ENCODE results near the gene LAMB4. TPM values are rescaled to one million over a fixed set of nuclear protein-coding genes. Genes with fewer than 3 reads are reported as not detected.

LAMB4 gene
- total RNA-seq, 1 donor from 2014 or later, result 1.1 TPM

GRCh38 chr7:108046952-108047506 is 83.1 kb downstream of the LAMB4 start:
- no peaks in the 10 kb centered on the region for H3K4me1 Mint-ChIP-seq (ENCODE audit: unreplicated experiment)
- no peaks in the 10 kb centered on the region for H3K36me3 Mint-ChIP-seq (ENCODE audit: low read depth, unreplicated experiment)
- H3K27me3 Mint-ChIP-seq (ENCODE audit: unreplicated experiment), result no peaks in the 10 kb centered on the region
- TF ChIP-seq CTCF (IDR thresholded peaks at IDR 0.05; ENCODE audit: unreplicated experiment), result no peak
- H3K4me3 Mint-ChIP-seq (ENCODE audit: unreplicated experiment), result no peak overlapping the region
- no peaks in the 10 kb centered on the region for H3K9me3 Mint-ChIP-seq (ENCODE audit: unreplicated experiment)
- no peak overlapping the region for H3K27ac Mint-ChIP-seq (ENCODE audit: unreplicated experiment)
- no peak for DNase-seq (ENCODE audit: low spot score)

DNA sequence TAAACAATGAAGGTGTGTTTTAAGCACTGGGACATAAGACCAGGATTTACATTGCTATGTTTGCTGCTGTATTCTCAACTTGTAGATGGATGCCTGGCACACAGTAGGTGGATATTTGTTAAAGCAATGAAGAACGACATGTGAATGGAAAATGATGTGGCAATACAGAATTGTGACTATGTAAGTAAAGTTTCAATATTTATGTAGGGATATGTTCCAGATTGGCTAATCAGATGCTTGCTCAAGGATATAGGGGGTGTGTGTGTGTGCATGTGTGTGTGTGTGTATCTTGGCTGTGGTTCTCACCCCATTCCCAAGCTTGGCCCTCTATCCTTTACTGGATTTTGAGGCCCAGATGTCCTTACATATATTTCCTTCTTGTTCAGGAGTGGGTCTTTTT is 84.5 kb downstream of the LAMB4 start:
- no peak overlapping the region for H3K27ac Mint-ChIP-seq (ENCODE audit: unreplicated experiment)
- no peaks in the 10 kb centered on the region for H3K4me1 Mint-ChIP-seq (ENCODE audit: unreplicated experiment)
- no peak for DNase-seq (ENCODE audit: low spot score)
- H3K36me3 Mint-ChIP-seq (ENCODE audit: low read depth, unreplicated experiment), result no peaks in the 10 kb centered on the region
- H3K9me3 Mint-ChIP-seq (ENCODE audit: unreplicated experiment), result no peaks in the 10 kb centered on the region
- no peak overlapping the region for H3K4me3 Mint-ChIP-seq (ENCODE audit: unreplicated experiment)
- TF ChIP-seq CTCF (IDR thresholded peaks at IDR 0.05; ENCODE audit: unreplicated experiment), result no peak
- H3K27me3 Mint-ChIP-seq (ENCODE audit: unreplicated experiment), result no peaks in the 10 kb centered on the region

DNA sequence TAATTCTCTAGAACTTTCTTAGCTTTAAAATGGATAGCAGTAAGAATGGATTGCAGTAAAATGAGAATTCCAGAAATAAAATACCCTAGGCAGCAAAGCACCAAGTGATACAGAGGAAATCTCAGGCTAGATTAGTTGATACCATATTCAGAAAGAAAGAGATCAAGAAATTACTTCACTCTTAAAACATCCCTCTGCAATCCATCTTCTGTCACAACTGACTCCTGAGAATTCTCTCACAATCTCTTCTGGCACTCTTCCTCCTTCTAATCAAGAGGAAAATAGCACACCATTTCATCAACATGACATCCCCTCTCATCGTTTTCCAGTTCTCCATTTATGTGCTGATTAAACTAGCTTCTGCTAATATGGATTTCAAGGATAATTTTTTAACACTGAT is 85.0 kb downstream of the LAMB4 start:
- Mint-ChIP-seq H3K27ac (ENCODE audit: unreplicated experiment) (no peak overlapping the region), H3K4me1 (ENCODE audit: unreplicated experiment) (no peaks in the 10 kb centered on the region), H3K27me3 (ENCODE audit: unreplicated experiment) (no peaks in the 10 kb centered on the region), H3K4me3 (ENCODE audit: unreplicated experiment) (no peak overlapping the region), H3K36me3 (ENCODE audit: low read depth, unreplicated experiment) (no peaks in the 10 kb centered on the region), H3K9me3 (ENCODE audit: unreplicated experiment) (no peaks in the 10 kb centered on the region)
- no peak for TF ChIP-seq CTCF (IDR thresholded peaks at IDR 0.05; ENCODE audit: unreplicated experiment)
- no peak for DNase-seq (ENCODE audit: low spot score)

DNA sequence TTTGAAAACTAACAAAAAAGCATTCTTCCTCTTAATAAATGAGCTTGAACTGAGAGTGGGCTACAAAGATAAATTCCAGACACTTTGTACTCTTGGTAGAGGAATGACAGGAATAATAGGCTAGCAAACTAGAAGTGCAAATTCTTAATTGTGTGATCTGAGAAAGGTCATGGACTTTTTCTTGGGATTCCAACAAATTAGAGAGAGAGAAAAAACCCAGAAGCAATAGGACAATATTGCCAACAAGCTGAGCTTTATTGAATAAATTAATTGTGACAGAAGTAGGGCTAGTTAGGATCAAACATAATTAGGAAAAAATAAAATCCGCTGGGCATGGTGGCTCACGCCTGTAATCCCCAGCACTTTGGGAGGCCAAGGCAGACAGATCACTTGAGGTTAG is 85.8 kb downstream of the LAMB4 start:
- H3K4me3 Mint-ChIP-seq (ENCODE audit: unreplicated experiment), result no peak overlapping the region
- TF ChIP-seq CTCF (IDR thresholded peaks at IDR 0.05; ENCODE audit: unreplicated experiment), result no peak
- DNase-seq (ENCODE audit: low spot score), result no peak
- H3K36me3 Mint-ChIP-seq (ENCODE audit: low read depth, unreplicated experiment), result no peaks in the 10 kb centered on the region
- H3K9me3 Mint-ChIP-seq (ENCODE audit: unreplicated experiment), result no peaks in the 10 kb centered on the region
- H3K4me1 Mint-ChIP-seq (ENCODE audit: unreplicated experiment), result no peaks in the 10 kb centered on the region
- no peak overlapping the region for H3K27ac Mint-ChIP-seq (ENCODE audit: unreplicated experiment)
- no peaks in the 10 kb centered on the region for H3K27me3 Mint-ChIP-seq (ENCODE audit: unreplicated experiment)

DNA sequence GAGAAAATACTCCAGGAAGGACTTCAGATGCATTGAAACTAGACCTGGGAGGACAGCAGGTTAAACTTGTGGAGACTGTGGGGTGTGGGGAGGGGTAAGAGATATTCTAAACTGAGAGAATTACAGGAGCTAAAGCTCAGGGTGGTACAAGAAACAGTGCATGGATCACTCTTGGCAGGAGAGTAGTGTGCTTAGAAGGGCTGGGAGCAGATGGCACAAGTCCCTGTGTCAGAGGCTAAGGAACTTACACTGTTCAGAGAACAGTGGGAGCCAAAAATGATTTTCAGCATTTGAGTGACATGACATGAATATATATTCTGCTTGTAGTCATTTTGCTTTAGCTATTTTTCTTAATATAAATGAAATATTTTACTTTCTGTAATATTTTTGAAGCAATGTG is 91.2 kb downstream of the LAMB4 start:
- no peak for TF ChIP-seq CTCF (IDR thresholded peaks at IDR 0.05; ENCODE audit: unreplicated experiment)
- Mint-ChIP-seq H3K27me3 (ENCODE audit: unreplicated experiment) (no peaks in the 10 kb centered on the region), H3K27ac (ENCODE audit: unreplicated experiment) (no peak overlapping the region), H3K4me1 (ENCODE audit: unreplicated experiment) (no peaks in the 10 kb centered on the region), H3K36me3 (ENCODE audit: low read depth, unreplicated experiment) (no peaks in the 10 kb centered on the region), H3K9me3 (ENCODE audit: unreplicated experiment) (no peaks in the 10 kb centered on the region), H3K4me3 (ENCODE audit: unreplicated experiment) (no peak overlapping the region)
- DNase-seq (ENCODE audit: low spot score), result no peak
